ENCODE data around the gene KREMEN1.

KREMEN1 gene

GRCh38 chr22:29190051-29190450 is 117.2 kb downstream of the KREMEN1 start:
- no peak for DNase-seq (ENCODE audit: low spot score)

DNA sequence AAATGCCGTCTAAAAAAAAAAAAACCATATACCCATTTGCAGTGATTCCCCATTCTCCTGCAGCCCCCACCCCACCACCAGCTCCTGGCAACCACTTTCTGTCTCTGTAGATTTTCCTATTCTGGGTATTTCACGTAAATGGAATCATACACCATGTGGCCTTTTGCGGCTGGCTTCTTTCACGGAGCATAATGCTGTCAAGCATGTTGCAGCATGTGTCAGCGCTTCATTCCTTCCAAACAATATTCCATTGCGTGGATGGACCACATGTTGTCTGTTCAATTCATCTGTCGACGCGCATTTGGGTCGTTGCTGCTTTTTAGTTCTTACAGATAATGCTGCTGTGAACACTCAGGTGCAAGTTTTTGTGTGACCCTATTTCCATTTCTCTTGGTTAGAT is 118.1 kb downstream of the KREMEN1 start:
- DNase-seq (ENCODE audit: low spot score), result no peak

DNA sequence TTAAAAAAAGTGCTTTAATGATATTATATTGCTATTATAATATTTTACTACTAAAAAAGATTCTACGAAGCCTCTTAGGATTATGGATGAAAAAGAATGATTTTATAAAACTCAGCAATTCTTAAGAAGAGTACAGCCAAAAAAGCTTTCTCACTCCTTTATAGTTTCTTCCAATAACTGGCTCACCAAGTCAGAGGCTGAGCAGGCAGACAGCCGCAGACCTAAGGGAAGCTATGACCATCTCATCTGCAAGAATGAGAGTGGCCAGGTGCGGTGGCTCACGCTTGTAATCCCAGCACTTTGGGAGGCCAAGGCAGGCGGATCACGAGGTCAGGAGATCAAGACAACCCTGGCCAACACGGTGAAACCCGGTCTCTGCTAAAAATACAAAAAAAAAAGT is 120.2 kb downstream of the KREMEN1 start:
- no peak for DNase-seq (ENCODE audit: low spot score)

DNA sequence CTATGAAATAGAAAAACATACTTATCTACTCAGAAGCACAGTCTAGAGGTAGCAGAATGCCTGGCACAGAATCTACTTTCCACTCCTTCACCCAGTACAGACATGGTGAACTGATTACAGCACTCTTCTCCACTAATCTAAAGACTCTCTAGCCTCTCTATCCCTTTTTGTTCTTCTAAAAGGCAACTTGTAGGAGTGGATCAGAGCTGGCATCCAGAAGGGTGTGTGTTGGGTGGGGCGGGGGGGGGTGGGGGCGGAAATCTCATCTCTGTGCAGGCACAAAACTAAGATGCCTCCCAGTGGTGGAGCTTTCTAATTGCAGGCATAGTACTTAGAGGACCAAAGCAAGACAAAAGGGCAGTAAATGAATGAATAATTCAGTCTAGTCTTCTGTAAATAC is 121.3 kb downstream of the KREMEN1 start:
- no peak for DNase-seq (ENCODE audit: low spot score)

GRCh38 chr22:29195118-29195963 is 122.5 kb downstream of the KREMEN1 start:
- DNase-seq (ENCODE audit: low spot score), result no peak

DNA sequence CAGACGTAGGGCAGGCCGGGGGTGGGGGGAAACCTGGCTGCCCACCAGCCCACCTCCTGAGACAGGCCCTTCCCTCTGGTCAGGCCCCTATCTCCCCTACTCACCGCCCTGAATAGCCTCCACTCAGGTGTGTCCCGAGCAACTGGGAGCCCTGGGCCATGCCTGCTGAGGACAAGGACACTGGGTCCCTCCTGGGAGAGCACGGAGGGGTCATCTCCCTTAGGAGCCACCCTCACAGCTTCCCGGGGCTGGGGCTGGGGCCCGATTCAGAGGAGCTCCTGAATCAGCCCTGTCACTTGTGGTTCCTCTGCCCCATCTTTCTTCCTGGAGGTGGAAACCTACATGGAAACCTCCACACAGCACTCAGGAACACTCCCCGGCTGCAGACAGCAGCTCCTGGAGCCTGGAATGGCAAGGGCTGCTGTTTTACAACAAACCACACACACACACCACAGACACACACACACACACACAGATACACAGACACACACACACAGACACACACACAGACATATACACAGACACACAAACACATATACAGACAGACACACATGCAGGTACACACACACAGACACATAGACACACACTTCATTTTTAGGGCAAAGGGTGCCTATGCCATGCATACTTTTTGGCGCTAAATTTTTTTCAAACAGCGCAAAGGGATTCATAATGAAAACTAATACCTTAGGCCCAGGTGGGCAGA is 123.3 kb downstream of the KREMEN1 start:
- DNase-seq (ENCODE audit: low spot score), result no peak

DNA sequence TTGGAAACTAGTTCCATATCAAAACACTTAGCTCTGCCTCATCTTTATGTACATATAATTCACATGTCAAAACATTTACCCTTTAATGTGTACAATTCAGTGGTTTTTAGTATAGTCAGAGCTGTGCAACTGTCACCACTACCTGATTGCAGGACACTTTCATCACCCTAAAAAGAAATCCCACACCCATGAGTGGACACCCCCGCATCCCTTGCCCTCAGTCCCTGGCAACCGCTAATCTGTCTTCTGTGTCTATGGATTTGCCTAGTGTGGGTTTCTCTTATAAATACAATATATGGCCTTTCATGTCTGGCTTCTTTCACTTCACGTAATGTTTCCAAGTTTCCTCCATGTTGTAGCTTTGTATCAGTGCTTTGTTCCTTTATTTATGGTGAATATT is 124.3 kb downstream of the KREMEN1 start:
- DNase-seq (ENCODE audit: low spot score), result no peak

GRCh38 chr22:29198240-29198639 is 125.4 kb downstream of the KREMEN1 start:
- DNase-seq (ENCODE audit: low spot score), result no peak

DNA sequence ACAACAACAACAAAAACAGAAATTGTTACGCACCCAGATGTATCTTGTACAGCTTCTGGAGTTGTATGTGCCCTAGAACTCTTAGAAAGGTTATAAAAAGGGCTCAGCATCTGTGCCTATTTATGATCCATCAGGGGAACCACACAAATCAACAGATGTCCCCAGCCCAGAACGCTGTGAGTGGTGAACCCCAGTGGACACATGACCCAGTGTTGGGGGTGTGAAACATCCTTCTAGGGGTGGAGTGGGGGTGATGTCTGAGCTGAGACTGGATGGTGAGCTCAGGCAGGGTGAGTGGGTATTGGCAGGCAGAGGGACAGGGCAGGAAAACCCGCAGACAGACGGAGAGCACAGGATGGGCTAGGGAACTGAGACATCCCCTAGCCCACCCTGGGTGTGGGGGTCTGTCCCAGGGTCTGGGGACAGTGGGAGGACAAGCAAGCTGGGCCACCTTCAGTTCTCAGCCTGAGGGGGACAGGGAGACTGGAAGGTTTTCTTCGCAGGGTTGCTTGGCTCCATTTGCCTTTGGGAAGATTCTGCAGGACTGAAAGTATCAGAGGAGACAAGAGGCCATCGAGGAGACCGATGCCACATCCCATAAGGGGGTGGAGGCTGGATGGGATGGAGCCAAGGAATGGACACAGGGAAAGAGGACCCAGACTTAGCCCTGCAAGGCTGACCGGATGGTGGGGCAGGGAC is 127.0 kb downstream of the KREMEN1 start:
- no peak for DNase-seq (ENCODE audit: low spot score)

GRCh38 chr22:29200901-29201300 is 128.1 kb downstream of the KREMEN1 start:
- no peak for DNase-seq (ENCODE audit: low spot score)

- no peak for DNase-seq (ENCODE audit: low spot score)
Observed at GRCh38 chr22:29201782-29202181, 128.9 kb downstream of the KREMEN1 start.

DNA sequence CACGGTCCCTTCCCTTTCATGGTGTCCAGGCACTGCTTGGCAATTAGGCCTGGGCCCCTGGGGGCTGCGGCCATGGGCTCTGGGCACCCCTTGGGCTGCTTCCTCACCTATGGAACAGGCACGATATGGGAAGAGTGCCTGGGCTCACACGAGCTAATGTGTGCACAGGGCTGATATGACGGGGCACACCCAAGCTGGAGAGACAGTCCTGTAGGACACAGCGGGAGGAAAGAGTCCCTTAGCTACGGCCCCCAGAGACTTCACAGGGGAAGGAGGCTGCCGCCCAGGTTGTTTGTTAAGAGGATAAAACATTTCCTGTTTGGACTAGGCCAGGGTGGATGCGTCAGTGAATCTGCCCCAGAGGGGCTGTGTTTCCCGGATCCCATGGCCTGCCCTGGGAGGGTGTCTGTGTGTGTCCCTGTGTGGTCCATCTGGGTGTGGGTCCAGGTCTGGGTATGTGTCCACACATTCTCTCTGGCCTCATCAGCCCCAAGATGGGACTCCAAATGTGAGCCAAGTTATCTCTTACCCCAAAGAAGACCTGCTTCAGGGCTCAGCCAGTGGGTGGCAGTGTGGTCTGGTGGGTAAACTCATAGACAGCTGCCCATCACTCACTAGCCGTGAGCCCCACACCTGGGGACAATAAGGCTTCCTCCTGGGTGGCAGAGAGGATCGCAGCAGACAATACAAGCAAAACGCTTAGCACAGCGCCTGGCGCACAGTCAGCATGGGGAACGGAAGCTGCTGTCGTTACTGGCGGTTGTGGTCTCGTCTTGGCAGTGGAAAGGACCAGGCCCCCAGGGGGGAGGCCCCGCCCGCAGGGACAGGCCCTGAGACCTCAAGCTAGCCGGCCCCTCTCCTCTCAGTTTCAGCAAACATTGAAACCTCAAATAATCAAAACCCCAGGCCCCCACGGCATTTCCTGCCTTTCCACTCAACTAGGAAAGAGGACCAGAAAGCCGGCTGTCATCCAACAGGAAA is 129.7 kb downstream of the KREMEN1 start:
- DNase-seq (ENCODE audit: low spot score), result no peak

- DNase-seq (ENCODE audit: low spot score), result no peak
Observed at GRCh38 chr22:29203488-29204454, 130.9 kb downstream of the KREMEN1 start.

DNA sequence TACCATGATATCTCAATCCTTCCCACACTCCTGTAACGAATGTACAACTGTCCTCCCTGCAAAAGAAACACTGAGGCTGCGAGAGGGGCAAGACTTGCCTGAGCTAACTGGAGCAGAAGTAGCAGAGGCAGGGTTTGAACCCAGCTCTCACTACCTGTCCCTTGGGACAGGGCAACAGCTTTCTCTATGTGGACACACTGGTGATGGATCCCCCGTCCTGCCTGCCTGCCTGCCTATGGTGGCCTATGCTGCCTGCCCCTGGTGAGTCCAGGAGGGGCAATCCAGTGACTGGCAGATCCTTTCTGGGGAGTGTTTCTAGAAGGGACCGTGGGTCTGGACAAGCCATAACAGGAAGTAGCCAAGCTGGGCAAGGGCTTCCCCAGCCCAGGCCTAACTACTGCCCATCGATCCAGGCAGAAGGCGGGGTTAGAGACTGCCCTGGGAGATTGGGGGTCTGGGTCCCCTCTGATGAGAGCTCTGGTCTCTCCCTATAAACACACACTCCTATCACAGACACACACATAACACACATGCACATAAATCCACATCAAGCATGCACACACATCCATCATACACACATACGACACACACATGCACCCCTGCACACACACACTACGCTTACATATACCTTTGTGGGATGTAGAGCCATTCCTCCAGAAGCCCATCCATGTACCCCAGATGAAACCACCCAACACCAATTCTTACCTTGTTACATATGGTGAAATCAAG is 131.8 kb downstream of the KREMEN1 start:
- no peak for DNase-seq (ENCODE audit: low spot score)

DNA sequence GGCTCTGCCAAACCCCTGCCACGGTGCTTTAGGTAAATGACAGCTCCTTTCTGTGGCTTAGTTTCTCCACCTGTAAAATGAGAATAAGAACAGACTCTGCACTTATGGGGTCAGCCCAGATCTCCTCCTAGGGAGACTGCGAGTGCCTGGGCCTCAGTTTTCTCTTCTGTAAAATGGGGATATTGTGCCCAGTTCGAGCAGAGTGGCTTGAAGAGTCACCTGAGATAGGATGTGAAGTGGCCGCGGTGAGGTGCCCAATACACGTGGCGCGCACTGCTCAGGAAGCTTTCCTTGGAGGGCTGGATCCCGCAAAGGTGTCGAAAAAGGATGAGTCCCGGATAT is 132.4 kb downstream of the KREMEN1 start:
- no peak for DNase-seq (ENCODE audit: low spot score)

DNA sequence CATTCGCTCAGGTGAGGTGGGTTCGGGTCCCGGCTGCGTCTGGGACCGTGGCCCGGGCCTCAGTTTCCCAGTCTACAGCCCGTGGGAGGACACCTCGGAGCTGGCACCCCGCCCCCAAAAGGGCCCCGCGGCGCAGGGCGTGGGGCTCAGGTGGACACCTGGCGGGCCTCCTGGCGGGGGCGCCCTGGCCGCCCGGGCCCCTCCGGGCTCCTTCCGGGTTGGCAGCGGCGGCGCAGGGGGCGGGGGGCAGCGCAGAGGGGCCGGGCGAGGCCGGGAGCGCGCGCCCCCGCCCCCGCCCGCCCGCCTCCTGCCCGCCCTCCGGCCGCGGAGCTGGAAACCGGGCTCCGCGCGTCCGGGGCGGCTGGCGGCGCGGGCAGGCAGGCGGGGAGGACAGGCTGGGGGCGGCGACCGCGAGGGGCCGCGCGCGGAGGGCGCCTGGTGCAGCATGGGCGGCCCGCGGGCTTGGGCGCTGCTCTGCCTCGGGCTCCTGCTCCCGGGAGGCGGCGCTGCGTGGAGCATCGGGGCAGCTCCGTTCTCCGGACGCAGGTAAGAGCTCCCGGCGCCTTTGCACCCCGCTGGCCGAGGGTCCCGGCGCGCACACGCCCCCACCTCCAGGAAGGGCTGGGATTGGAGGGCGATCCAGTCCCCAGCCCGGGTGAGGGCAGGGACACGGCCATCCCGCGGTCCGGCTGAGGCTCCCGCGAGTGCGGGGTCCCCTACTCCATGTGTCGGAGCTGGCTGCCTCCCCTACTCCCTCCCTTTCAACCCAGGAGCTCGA is 132.9 kb downstream of the KREMEN1 start, which contains the start of gene EMID1:
TSS of gene EMID1 (plus strand) at position 303 of the 778 bp plus-strand sequence. CDS start at position 446, 143 bp downstream.
- peak; percentile 25 for DNase-seq (ENCODE audit: low spot score)

DNA sequence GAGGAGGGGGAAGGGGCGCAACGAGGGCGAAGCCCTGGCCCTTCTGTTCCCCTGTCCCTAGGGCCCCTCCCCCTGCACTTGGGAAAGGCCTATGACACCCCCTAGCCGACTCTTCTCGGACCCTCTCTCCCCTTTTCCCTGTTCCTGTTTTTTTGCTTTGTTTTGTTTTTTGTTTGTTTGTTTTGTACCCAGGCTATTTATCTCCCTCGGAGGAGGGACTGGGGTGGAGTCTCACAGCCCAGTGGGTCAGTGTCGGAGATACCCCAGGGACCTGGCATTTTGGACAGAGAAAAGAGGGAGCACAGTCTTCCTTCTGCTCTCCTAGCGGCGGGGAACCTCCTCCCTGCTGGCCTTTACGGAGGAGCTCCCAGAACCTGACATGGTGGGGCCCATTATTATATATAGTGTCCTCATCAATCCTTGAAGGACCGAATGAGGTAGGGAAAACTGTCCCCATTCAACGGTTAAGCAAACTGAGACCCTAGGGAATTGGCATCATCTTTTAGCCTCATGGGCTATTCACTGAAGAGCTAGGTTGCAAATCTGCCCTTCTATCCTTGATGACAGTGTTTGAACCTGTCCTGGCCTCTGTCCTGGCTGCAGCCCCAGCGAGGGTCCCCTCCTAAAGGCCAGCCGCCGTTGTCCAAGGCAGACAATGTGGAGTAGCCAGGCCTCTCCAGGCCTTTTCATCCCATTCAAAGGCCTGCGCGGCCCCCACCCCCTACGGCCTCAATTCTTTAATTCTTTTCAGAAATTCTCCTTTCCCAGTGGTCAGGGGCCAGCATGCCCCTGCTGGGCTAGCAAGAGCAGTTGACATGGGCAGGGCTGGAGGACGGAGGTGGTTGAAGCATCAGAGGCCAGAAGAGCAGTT is 133.8 kb downstream of the KREMEN1 start:
- no peak for DNase-seq (ENCODE audit: low spot score)

DNA sequence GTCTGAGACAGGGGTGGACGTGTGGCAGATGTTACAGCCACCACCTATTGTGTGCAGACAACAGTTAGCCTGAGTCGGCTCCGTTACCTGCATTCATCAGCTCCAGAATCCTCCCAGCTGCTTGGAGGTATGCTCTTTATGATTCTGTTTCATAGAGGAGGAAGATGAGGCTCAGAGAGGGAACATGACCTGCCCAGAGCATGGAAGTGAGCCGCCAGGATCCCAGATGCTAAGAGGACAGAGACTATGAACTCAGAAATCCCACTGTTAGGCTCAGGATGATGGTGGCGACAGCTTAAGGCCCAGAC is 134.4 kb downstream of the KREMEN1 start:
- no peak for DNase-seq (ENCODE audit: low spot score)
